ENCODE measurements around the gene KRTAP1-5.
"Not testable (repeated sequence)": the region's sequence is repeated elsewhere in the genome, so short reads cannot be mapped to it uniquely, and the experiment has no call there.

The KRTAP1-5 gene

DNA sequence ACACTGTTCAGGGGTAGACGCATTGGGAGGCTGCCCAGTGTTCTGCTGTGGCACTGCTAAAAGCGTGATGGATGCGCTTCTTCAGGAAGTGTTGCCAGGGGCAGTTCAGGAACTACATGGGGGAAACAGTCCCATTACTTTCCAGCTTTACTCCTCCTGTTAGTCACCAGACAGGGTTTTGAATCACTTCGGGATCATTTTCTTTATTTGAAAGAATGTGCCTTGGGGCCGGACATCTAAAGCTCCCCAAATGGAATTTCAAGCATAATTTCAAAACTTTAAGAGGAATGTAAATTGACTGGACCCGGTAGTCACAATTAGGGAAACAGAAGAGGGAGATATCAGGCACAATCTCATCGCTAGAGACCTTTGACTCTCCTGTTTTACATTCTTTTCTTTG lies 21.4 kb upstream of the KRTAP1-5 start:
- no peak for DNase-seq (ENCODE audit: low read depth in 2 of 2)

DNA sequence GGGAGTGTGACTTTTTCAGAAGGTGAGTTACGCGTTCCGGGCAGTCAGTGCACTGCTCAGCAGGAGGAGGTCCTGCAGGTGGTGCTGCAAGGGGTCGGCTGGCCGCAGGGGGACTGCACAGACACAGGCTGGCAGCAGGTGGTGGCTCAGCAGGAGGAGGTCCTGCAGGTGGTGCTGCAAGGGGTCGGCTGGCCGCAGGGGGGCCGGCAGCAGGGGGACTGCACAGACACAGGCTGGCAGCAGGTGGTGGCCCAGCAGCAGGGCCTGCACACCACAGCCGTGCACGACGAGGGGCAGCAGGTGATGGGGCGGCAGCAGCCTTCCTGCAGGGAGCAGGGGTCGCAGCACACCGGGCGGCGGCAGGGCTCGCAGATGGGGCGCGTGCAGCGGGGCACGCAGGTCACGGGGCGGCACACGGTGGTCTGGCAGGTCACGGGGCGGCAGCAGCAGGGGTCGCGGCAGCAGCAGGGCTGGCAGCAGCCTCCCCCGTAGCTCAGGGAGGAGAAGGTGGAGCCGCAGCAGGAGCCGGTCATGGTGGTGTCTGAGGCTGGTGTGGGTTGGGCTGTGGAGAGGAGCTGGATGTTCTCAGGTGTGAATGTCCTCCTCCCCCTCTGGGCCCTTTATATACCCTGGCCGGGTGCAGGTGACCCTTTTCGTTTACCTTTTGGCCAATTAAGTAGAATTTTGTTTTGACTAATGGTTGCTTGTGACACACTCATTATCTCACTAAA lies 19.9 kb upstream of the KRTAP1-5 start, which contains the start of gene KRTAP2-1:
TSS of gene KRTAP2-1 (minus strand) at position 582 of the 731 bp plus-strand sequence. CDS start at position 533, 49 bp downstream.
- DNase-seq (ENCODE audit: low read depth in 2 of 2), result not testable (repeated sequence)

DNA sequence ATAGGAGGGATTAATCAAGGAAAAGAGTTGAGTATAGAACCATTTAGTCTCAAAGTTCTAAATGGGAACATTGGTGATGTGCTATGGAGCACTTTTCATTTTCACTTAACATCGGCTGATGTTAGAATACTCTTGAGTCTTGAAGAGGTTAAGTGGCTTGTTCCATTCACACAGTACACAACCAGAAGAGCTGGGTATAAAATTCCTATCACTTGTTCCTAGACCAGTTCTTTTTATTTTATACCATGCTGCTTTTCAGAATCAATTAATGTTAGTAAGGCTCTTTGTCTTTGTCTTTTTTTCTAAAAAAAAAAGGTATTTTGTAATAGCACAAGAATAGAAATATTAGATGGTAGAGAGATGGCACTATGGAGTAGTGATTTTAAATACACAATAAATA lies 15.9 kb upstream of the KRTAP1-5 start:
- no peak for DNase-seq (ENCODE audit: low read depth in 2 of 2)

GRCh38 chr17:41040783-41041571 lies 14.0 kb upstream of the KRTAP1-5 start, which contains the start of gene KRTAP1-1:
Gene KRTAP1-1 (minus strand): TSS chr17:41041450. CDS start chr17:41041397, 53 bp downstream.
- not testable (repeated sequence) for DNase-seq (ENCODE audit: low read depth in 2 of 2)

DNA sequence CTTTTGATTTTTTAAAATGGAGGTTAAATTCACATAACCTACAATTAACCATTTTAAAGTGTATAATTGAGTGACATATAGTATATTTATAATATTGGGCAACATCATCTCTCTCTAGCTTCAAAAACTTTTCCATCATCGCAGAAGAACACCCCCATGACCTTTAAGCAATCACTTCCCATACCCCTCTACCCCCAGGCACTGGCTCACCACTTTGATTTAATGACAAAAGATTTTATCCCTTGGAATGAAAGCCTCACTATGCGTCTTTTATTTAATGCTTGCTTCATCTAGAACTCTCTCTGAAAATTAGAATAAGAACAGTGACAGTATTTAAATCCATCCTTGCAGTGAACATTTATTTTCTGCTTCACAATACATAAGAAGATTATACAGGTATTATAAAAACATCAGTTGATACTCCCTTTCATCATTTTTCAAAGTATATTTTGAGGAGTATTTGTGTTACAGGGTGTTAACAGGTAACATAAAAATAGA lies 10.9 kb upstream of the KRTAP1-5 start:
- no peak for DNase-seq (ENCODE audit: low read depth in 2 of 2)

- not testable (repeated sequence) for DNase-seq (ENCODE audit: low read depth in 2 of 2)
Measured at GRCh38 chr17:41034346-41034935, 7.4 kb upstream of the KRTAP1-5 start, which contains the start of gene KRTAP1-3. Gene KRTAP1-3 (minus strand): TSS chr17:41034874. CDS start chr17:41034821, 53 bp downstream.

DNA sequence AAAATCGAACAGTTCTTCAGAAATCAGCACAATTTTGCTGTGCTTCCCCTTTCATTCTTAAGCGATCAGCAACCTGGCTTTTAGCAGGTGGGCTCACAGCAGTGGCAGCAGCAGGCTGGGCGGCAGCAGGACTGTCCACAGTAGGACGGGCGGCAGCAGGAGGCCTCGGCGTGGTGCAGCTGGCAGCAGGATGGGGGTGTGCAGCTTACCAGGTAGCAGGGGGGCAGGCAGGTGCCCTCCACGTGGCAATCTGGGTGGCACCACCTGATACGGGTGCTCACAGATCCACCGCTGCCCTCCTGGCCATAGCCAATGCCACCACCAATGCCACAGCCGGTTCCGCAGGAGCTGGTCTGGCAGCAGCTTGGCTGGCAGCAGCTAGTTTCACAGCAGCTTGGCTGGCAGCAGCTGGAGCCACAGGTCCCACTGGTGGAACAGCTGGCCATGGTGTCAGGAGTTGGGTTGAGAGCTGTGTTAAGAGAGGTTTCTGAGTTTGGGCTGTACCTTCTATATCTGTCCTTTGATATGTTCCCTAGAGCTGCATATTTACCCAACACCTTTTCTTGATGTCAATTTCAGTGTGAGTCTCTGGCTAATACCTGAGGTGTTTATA lies 2.7 kb upstream of the KRTAP1-5 start, which contains the start of gene KRTAP1-4:
TSS of gene KRTAP1-4 (minus strand) at position 563 of the 613 bp plus-strand sequence. CDS start at position 446, 117 bp downstream.
- no peak for DNase-seq (ENCODE audit: low read depth in 2 of 2)

- no peak for DNase-seq (ENCODE audit: low read depth in 2 of 2)
Measured at GRCh38 chr17:41024697-41025096, 2.3 kb downstream of the KRTAP1-5 start.

DNA sequence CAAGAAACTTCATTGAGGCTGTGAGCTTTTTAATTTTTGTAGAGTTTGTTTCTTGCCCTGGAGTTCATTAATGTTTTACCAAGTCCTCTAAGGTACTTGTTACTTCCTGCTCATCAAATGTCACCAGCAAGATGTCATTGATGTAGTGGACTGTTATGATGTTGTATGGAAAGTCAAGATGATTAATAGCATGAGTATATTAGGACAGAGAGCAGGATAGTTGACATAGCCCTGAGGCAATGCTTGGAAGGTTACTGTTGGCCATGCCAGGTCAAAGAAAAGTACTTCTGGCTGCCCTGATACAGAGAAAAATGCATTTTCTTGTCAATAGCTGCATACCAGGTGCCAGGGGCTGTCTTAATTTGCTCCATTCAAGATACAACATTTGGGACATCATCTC lies 6.7 kb downstream of the KRTAP1-5 start:
- DNase-seq (ENCODE audit: low read depth in 2 of 2), result no peak

GRCh38 chr17:41019415-41019814 lies 7.6 kb downstream of the KRTAP1-5 start:
- no peak for DNase-seq (ENCODE audit: low read depth in 2 of 2)

GRCh38 chr17:41018541-41018940 lies 8.5 kb downstream of the KRTAP1-5 start:
- DNase-seq (ENCODE audit: low read depth in 2 of 2), result no peak

- no peak for DNase-seq (ENCODE audit: low read depth in 2 of 2)
Measured at GRCh38 chr17:41016578-41017215, 10.3 kb downstream of the KRTAP1-5 start.

- DNase-seq (ENCODE audit: low read depth in 2 of 2), result no peak
Measured at GRCh38 chr17:41015454-41015853, 11.6 kb downstream of the KRTAP1-5 start.

DNA sequence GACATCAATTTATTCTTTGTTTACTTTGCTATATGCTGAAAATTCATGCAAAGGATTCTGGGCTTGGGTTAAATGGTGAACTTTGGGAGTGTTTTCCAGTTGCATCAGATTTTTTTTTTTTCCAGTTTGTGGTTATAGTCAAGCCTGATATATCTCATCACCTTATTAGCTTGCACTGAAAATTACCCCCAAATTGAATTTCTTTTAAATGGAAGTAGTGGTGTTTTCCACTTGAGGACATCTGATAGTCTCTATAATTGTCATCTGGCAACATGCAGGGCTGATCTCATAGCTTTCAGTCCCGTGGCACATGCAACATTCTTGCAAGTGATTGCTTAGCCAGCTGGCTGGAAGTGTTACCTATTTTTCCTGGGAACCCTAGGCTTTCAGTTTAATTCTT lies 13.4 kb downstream of the KRTAP1-5 start:
- DNase-seq (ENCODE audit: low read depth in 2 of 2), result no peak

- no peak for DNase-seq (ENCODE audit: low read depth in 2 of 2)
Measured at GRCh38 chr17:41013181-41013580, 13.8 kb downstream of the KRTAP1-5 start.

GRCh38 chr17:41012326-41013120 lies 14.5 kb downstream of the KRTAP1-5 start:
- DNase-seq (ENCODE audit: low read depth in 2 of 2), result no peak

- no peak for DNase-seq (ENCODE audit: low read depth in 2 of 2)
Measured at GRCh38 chr17:41010441-41010840, 16.6 kb downstream of the KRTAP1-5 start.

DNA sequence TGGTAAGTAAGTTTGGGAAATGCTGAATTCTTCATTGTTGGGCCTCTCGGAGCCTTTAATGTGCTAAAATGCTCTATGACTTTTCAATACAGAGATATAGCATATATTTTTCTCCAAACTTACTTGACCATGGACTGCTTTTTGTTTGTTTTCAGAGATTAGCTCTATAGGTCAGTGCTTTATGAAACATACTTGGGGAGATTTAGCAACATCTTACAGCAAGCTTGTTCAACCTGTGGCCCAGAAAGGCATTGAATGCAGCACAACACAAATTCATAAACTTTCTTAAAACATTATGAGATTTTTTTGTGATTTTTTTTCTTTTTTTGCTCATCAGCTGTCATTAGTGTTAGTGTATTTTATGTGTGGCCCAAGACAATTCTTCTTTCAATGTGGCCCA lies 17.1 kb downstream of the KRTAP1-5 start:
- no peak for DNase-seq (ENCODE audit: low read depth in 2 of 2)

DNA sequence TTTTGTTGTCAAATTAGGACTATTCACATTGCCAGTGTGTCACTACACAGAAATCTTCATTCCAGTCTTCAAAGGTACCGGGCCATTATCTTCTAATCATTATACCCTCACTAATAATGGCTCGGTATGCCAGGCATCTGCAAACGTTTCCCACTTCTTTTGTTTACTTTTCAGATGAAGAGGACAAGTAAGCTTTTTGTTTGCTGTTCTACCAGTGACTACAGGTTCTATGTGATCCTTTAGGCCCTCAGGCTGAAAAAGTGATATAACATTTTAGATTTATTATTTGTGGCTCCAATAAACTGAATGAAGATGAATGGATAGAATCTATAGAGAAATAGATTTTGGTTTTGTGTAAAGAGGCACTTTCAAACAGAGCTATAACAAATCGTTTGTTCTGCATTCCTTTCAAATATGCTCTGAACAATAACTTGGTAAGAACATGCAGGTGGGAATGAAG lies 17.7 kb downstream of the KRTAP1-5 start:
- DNase-seq (ENCODE audit: low read depth in 2 of 2), result no peak

GRCh38 chr17:41008811-41009210 lies 18.2 kb downstream of the KRTAP1-5 start, which contains the start of gene KRTAP3-1:
Gene KRTAP3-1 (minus strand): TSS chr17:41009128. CDS start chr17:41009074, 54 bp downstream.
- no peak for DNase-seq (ENCODE audit: low read depth in 2 of 2)
